AG04450 (cell line): ENCODE measurements around the gene BCAP31. TPM values are rescaled to one million over a fixed set of nuclear protein-coding genes. Genes with fewer than 3 reads are reported as not detected.

ENCODE experiments used
- CTCF ChIA-PET: fragments of 300-600, 350-600 bp; formaldehyde crosslinking; extraction: SDS; loops from one replicate; lab custom pipeline; 2022; ENCODE audit warnings: antibody characterized with exemption, inconsistent platforms; lab: Charles Lee
- POLR2A ChIA-PET: fragments of 350-600 bp; formaldehyde crosslinking; extraction: SDS; loops from one replicate; lab custom pipeline; 2021; ENCODE audit warnings: antibody characterized with exemption, inconsistent platforms; lab: Yijun Ruan, JAX
- DNase-seq: peaks from one replicate; pipeline ENCODE4 v3.0.0-alpha.2; 2011; ENCODE audit warnings: low read depth, low spot score
- H3K27ac ChIP-seq: one replicate; pipeline ENCODE4 v1.5.1; 2012; ENCODE audit warnings: low read depth, low read length, control low read depth
- H3K27me3 ChIP-seq: one replicate; pipeline ENCODE4 v1.6.0; 2012; ENCODE audit warnings: low read length; ENCODE audit not compliant: control insufficient read depth, insufficient read depth
- H3K4me3 ChIP-seq: 2 replicates; pipeline ENCODE4 v1.5.1; 2011; ENCODE audit warnings: mild to moderate bottlenecking, low read depth, low read length, control low read depth
- H3K9me3 ChIP-seq: 2 replicates; pipeline ENCODE4 v1.5.1; 2012; ENCODE audit warnings: low read length; ENCODE audit not compliant: control insufficient read depth, insufficient read depth
- polyA plus RNA-seq: library from polyadenylated mRNA; depleted of rRNA; stranded (reverse); fragments of >200 nt; gene quantifications from 2 replicates; pipeline ENCODE4 v1.2.3, GENCODE V29; 2011
- TF ChIP-seq, protein P1 (sequence below): IDR thresholded peaks from 2 replicates; pipeline ENCODE4 v1.5.1; 2011; ENCODE audit warnings: low read depth, low read length, control low read depth, inconsistent platforms

BCAP31 gene
- polyA plus RNA-seq, 1 experiment = 108 TPM

DNA sequence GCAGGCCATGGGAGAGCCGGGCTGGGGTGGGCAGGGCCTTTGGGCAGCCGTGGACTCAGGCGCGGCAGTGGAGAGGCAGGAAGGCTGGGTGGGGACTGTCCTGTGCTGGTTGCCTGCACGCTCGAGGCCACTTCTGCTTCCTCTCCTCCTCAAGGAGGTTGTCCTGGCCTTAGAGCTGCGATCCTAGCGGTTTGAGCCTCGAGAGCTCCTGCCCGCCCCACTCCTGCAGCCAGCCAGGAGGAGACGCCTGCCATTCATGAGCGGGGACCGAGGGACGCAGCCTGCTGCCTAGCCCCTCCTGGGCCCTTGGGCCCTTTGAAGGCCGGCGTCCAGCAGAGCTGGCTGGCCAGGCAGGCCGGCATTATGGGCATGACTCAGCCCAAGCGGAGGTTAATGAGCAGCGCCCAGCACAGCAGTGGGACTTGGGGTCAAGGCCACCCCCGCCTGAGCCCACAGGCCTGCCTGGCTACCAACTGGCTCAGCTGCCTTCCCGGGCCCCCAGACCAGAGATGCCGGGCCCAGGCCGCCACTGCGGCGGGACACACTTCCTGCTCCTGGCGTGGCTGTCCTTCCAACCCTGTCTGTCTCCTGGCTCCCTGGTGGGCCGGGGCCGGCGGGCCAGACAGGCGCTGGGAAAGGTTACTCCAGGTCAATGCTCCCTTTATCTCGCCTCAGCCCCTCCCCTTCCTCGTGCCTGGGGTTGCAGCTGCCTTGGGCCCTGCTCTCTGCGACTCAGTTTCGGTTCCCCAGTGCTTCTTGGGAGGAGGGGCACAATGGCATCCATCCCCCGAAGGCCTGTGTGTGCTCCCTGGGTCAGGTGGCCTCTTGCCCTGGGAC is 2.3 kb upstream of the BCAP31 start:
- ChIA-PET CTCF (interaction anchor here (0.6 kb wide), 1 partner anchor 58 kb away, joined by 3 read pairs; no protein-coding TSS in a partner anchor), POLR2A (no interaction called here)
- Histone ChIP-seq H3K27me3 (no peaks in the 10 kb centered on the region), H3K9me3 (no peaks in the 10 kb centered on the region), H3K4me3 (peak overlapping the region; percentile 40), H3K27ac (peak overlapping the region; percentile 61)
- no peak for DNase-seq
- TF ChIP-seq, protein P1, sequence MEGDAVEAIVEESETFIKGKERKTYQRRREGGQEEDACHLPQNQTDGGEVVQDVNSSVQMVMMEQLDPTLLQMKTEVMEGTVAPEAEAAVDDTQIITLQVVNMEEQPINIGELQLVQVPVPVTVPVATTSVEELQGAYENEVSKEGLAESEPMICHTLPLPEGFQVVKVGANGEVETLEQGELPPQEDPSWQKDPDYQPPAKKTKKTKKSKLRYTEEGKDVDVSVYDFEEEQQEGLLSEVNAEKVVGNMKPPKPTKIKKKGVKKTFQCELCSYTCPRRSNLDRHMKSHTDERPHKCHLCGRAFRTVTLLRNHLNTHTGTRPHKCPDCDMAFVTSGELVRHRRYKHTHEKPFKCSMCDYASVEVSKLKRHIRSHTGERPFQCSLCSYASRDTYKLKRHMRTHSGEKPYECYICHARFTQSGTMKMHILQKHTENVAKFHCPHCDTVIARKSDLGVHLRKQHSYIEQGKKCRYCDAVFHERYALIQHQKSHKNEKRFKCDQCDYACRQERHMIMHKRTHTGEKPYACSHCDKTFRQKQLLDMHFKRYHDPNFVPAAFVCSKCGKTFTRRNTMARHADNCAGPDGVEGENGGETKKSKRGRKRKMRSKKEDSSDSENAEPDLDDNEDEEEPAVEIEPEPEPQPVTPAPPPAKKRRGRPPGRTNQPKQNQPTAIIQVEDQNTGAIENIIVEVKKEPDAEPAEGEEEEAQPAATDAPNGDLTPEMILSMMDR = no peak

DNA sequence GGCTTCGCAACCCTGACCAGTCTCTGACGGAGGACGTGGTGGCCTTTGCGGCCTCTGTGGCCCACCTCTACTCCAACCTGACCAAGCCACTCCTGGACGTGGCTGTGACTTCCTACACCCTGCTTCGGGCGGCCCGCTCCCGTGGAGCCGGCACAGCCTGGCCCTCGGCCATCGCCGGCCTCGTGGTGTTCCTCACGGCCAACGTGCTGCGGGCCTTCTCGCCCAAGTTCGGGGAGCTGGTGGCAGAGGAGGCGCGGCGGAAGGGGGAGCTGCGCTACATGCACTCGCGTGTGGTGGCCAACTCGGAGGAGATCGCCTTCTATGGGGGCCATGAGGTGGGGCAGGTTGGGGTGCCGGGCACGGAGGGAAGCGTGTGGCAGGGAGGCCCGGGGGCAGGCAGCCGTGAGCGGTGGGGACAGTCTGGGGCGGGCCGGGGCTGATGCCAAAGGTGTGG is 1.7 kb upstream of the BCAP31 start:
- Histone ChIP-seq H3K27me3 (no peaks in the 10 kb centered on the region), H3K4me3 (0 out of 2 replicates have a peak overlapping the region, but pooled peaks have one; percentile 40), H3K27ac (no peak overlapping the region), H3K9me3 (no peaks in the 10 kb centered on the region)
- no peak for DNase-seq
- ChIA-PET CTCF (no interaction called here), POLR2A (no interaction called here)
- TF ChIP-seq, protein P1 = no peak

DNA sequence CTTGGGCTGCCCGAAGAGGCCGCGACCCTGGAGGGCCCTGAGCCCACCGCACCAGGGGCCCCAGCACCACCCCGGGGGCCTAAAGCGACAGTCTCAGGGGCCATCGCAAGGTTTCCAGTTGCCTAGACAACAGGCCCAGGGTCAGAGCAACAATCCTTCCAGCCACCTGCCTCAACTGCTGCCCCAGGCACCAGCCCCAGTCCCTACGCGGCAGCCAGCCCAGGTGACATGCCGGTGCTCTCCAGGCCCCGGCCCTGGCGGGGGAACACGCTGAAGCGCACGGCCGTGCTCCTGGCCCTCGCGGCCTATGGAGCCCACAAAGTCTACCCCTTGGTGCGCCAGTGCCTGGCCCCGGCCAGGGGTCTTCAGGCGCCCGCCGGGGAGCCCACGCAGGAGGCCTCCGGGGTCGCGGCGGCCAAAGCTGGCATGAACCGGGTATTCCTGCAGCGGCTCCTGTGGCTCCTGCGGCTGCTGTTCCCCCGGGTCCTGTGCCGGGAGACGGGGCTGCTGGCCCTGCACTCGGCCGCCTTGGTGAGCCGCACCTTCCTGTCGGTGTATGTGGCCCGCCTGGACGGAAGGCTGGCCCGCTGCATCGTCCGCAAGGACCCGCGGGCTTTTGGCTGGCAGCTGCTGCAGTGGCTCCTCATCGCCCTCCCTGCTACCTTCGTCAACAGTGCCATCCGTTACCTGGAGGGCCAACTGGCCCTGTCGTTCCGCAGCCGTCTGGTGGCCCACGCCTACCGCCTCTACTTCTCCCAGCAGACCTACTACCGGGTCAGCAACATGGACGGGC is 1.0 kb upstream of the BCAP31 start:
- ChIA-PET POLR2A (no interaction called here), CTCF (no interaction called here)
- TF ChIP-seq, protein P1 = no peak
- no peak for DNase-seq
- no peaks in the 10 kb centered on the region for H3K27me3 ChIP-seq
- no peaks in the 10 kb centered on the region for H3K9me3 ChIP-seq
- H3K27ac ChIP-seq = no peak overlapping the region
- H3K4me3 ChIP-seq = peak overlapping the region; percentile 56

DNA sequence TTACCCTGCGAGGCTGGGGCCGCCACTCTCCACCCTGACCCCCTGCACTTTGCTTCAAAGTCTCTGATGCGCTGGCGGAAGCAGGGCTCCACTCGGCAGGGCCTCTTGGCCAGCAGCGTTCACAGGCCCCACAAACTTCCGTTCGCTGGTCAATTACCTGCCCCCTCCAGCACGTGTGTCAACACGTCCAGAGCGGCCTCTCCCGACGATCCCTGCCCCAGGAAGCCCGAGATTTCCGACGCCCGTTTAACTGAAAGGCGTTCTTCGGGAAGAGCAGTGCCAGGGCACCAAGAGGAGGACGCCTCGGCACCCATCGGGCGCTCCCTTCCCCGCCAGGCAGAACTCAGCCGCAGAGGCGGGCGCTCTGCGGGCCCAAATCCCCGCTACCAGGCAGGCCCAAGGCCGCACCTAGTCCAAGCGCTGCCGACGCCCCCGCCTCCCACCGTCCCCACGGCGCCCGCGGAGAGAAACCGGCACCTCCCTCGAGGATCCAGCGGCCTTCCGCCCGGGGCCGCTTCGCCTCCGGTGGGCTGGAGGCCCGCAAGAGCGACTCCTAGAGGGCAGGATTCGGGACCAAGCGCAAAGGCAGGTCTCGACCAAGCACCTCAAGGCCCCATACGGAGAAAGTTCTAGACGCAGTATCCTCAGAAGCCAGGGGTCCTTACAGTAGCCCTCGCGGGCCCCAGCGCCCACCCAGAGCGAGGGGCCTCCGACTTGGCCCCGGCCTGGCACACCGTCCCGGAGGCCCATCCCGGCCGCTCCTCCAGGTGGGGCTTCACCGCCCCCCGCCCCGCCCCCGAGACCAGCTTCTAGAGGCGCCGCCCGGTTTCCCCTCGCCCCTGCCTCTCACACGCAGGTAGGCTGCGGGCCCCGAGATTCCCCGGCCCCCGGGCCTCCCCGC is 586 bp downstream of the BCAP31 start:
- no peaks in the 10 kb centered on the region for H3K9me3 ChIP-seq
- ChIA-PET CTCF (no interaction called here), POLR2A (interaction anchor here (0.6 to 0.9 kb wide), 3 partner anchors 36 to 814 kb away, joined by 5 to 7 read pairs (median 6); partner anchors contain the start of gene CCNQ)
- DNase-seq = no peak
- peak overlapping the region; percentile 65 for H3K27ac ChIP-seq
- H3K27me3 ChIP-seq = no peaks in the 10 kb centered on the region
- TF ChIP-seq, protein P1 = peak; percentile 46
- H3K4me3 ChIP-seq = peak overlapping the region; percentile 66
